LNCaP clone FGC (cell line): Measurements from ENCODE around the gene CFHR2.
A peak's percentile ranks its signal among the peaks of the same experiment; 100 is the strongest.
"Not testable (repeated sequence)": the region's sequence is repeated elsewhere in the genome, so short reads cannot be mapped to it uniquely, and the experiment has no call there.

Source experiments
- DNase-seq: peaks from one replicate; pipeline ENCODE4 v3.0.0-alpha.2; 2011; ENCODE audit warnings: low read depth
- H3K4me3 ChIP-seq: 2 replicates; pipeline ENCODE4 v1.5.1; 2011; ENCODE audit warnings: mild to moderate bottlenecking, low read depth, low read length, control low read depth
- CTCF ChIP-seq: IDR thresholded peaks from 2 replicates; pipeline ENCODE4 v1.5.1; 2012; ENCODE audit warnings: mild to moderate bottlenecking; ENCODE audit not compliant: control insufficient read depth, insufficient read depth; ENCODE audit errors: extremely low read depth

Gene CFHR2

GRCh38 chr1:196980859-196981258 lies 37.3 kb downstream of the CFHR2 start:
- H3K4me3 ChIP-seq = no peak overlapping the region
- DNase-seq = no peak
- TF ChIP-seq CTCF = no peak

- not testable (repeated sequence) for DNase-seq, H3K4me3 ChIP-seq
Measured at GRCh38 chr1:196982247-196982646, 38.7 kb downstream of the CFHR2 start.

GRCh38 chr1:196991919-196992651 lies 48.5 kb downstream of the CFHR2 start:
- peak overlapping the region; percentile 29 for H3K4me3 ChIP-seq
- DNase-seq = peak; percentile 58

GRCh38 chr1:196993916-196994315 lies 50.4 kb downstream of the CFHR2 start:
- no peak overlapping the region for H3K4me3 ChIP-seq
- TF ChIP-seq CTCF = no peak
- DNase-seq = no peak

GRCh38 chr1:196997423-196997822 lies 53.9 kb downstream of the CFHR2 start:
- no peak overlapping the region for H3K4me3 ChIP-seq
- no peak for DNase-seq
- TF ChIP-seq CTCF = no peak

- H3K4me3 ChIP-seq = no peak overlapping the region
- TF ChIP-seq CTCF = no peak
- no peak for DNase-seq
Measured at GRCh38 chr1:197001828-197002227, 58.3 kb downstream of the CFHR2 start.

GRCh38 chr1:197003132-197003531 lies 59.6 kb downstream of the CFHR2 start:
- no peak for DNase-seq
- TF ChIP-seq CTCF = no peak
- no peak overlapping the region for H3K4me3 ChIP-seq

GRCh38 chr1:197008861-197009260 lies 65.3 kb downstream of the CFHR2 start:
- no peak for DNase-seq
- TF ChIP-seq CTCF = no peak
- H3K4me3 ChIP-seq = no peak overlapping the region
